HEK293 (cell line): Measurements from ENCODE around the gene C16orf46.

Source experiments
- CTCF ChIA-PET: fragments of 350-600 bp; formaldehyde crosslinking; extraction: SDS; loops from one replicate; lab custom pipeline; 2021; ENCODE audit warnings: antibody characterized with exemption; lab: Yijun Ruan, JAX
- POLR2A ChIA-PET: fragments of 300-600 bp; formaldehyde crosslinking; extraction: SDS; loops from one replicate; lab custom pipeline; 2020; ENCODE audit warnings: antibody characterized with exemption, inconsistent platforms; lab: Yijun Ruan, JAX
- H3K27ac ChIP-seq: fragments of 200-500 bp; sonication (Bioruptor generic); 2 replicates; pipeline ENCODE4 v1.5.1; 2014; ENCODE audit warnings: low read depth, low read length, control low read depth, inconsistent platforms; ENCODE audit errors: extremely low read depth
- H3K36me3 ChIP-seq, 2 experiments: fragments of 200-500 bp in 1 of 2; sonication (Bioruptor generic) in 1 of 2; 1 replicate in 1 of 2; 2 replicates in 1 of 2; pipeline ENCODE4 v1.5.1; 2014 to 2017; ENCODE audit warnings: inconsistent platforms in 2 of 2, low read length in 2 of 2; ENCODE audit not compliant: control insufficient read depth in 2 of 2, insufficient read depth in 1 of 2
- H3K4me1 ChIP-seq: fragments of 200-500 bp; sonication (Bioruptor generic); 2 replicates; pipeline ENCODE4 v1.5.1; 2014; ENCODE audit warnings: mild to moderate bottlenecking, low read length, inconsistent platforms; ENCODE audit not compliant: control insufficient read depth, insufficient read depth
- H3K4me3 ChIP-seq: 2 replicates; pipeline ENCODE4 v1.5.1; 2011; ENCODE audit warnings: low read depth, mild to moderate bottlenecking, control low read depth, low read length, moderate library complexity
- H3K9me3 ChIP-seq: fragments of 200-500 bp; sonication (Bioruptor generic); 2 replicates; pipeline ENCODE4 v1.5.1; 2014; ENCODE audit warnings: low read depth, low read length, inconsistent platforms; ENCODE audit not compliant: control insufficient read depth, insufficient read depth
- HOXC10 ChIP-seq: sonication (generic); formaldehyde crosslinking; IDR thresholded peaks from 2 replicates; pipeline ENCODE4 v1.8.1; 2023; ENCODE audit warnings: mild to moderate bottlenecking, missing genetic modification reagents
- HOXD13 ChIP-seq: sonication (generic); formaldehyde crosslinking; IDR thresholded peaks from 2 replicates; pipeline ENCODE4 v1.8.0; 2022; ENCODE audit warnings: missing genetic modification reagents, borderline replicate concordance
- MYNN ChIP-seq: fragments of 450-650 bp; formaldehyde crosslinking; IDR thresholded peaks from 2 replicates; pipeline ENCODE4 v1.5.1; 2016; ENCODE audit warnings: missing biosample characterization, missing genetic modification characterization, borderline replicate concordance
- SCRT2 ChIP-seq: fragments of 450-650 bp; formaldehyde crosslinking; IDR thresholded peaks from 2 replicates; pipeline ENCODE4 v1.5.1; 2016; ENCODE audit warnings: missing biosample characterization, missing genetic modification characterization
- ZBTB17 ChIP-seq: fragments of 450-650 bp; formaldehyde crosslinking; IDR thresholded peaks from 2 replicates; pipeline ENCODE4 v1.5.1; 2016; ENCODE audit warnings: missing biosample characterization, missing genetic modification characterization
- ZEB2 ChIP-seq: fragments of 450-650 bp; formaldehyde crosslinking; IDR thresholded peaks from 2 replicates; pipeline ENCODE4 v1.5.1; 2016; ENCODE audit warnings: missing biosample characterization, missing genetic modification characterization
- ZNF132 ChIP-seq: fragments of 450-650 bp; formaldehyde crosslinking; IDR thresholded peaks from 2 replicates; pipeline ENCODE4 v1.5.1; 2017; ENCODE audit warnings: missing biosample characterization, missing genetic modification characterization, borderline replicate concordance
- ZNF169 ChIP-seq: fragments of 450-650 bp; formaldehyde crosslinking; IDR thresholded peaks from 2 replicates; pipeline ENCODE4 v1.5.1; 2016; ENCODE audit warnings: missing biosample characterization, missing genetic modification characterization
- ZNF248 ChIP-seq: fragments of 450-650 bp; formaldehyde crosslinking; IDR thresholded peaks from 2 replicates; pipeline ENCODE4 v1.5.1; 2017; ENCODE audit warnings: missing biosample characterization, missing genetic modification characterization
- ZNF292 ChIP-seq: fragments of 450-650 bp; formaldehyde crosslinking; IDR thresholded peaks from 2 replicates; pipeline ENCODE4 v1.5.1; 2016; ENCODE audit warnings: low read depth, missing biosample characterization, missing genetic modification characterization, borderline replicate concordance
- ZNF311 ChIP-seq: fragments of 450-650 bp; formaldehyde crosslinking; IDR thresholded peaks from 2 replicates; pipeline ENCODE4 v1.5.1; 2017; ENCODE audit warnings: missing biosample characterization, missing genetic modification characterization, borderline replicate concordance
- ZNF324 ChIP-seq: fragments of 450-650 bp; formaldehyde crosslinking; IDR thresholded peaks from 2 replicates; pipeline ENCODE4 v1.5.1; 2016; ENCODE audit warnings: missing biosample characterization, missing genetic modification characterization
- ZNF335 ChIP-seq: fragments of 450-650 bp; formaldehyde crosslinking; conservative IDR thresholded peaks from 2 replicates; pipeline ENCODE4 v1.5.1; 2016; ENCODE audit warnings: missing biosample characterization, missing genetic modification characterization
- ZNF394 ChIP-seq: fragments of 450-650 bp; formaldehyde crosslinking; IDR thresholded peaks from 2 replicates; pipeline ENCODE4 v1.5.1; 2016; ENCODE audit warnings: missing biosample characterization, missing genetic modification characterization, mild to moderate bottlenecking, moderate library complexity, borderline replicate concordance
- ZNF544 ChIP-seq: fragments of 450-650 bp; formaldehyde crosslinking; IDR thresholded peaks from 2 replicates; pipeline ENCODE4 v1.5.0; 2017; ENCODE audit warnings: missing biosample characterization, missing genetic modification characterization
- ZNF558 ChIP-seq: fragments of 450-650 bp; formaldehyde crosslinking; IDR thresholded peaks from 2 replicates; pipeline ENCODE4 v1.5.1; 2016; ENCODE audit warnings: missing biosample characterization, missing genetic modification characterization
- ZNF560 ChIP-seq: fragments of 450-650 bp; formaldehyde crosslinking; IDR thresholded peaks from 2 replicates; pipeline ENCODE4 v1.5.1; 2017; ENCODE audit warnings: missing biosample characterization, missing genetic modification characterization, borderline replicate concordance
- ZNF596 ChIP-seq: fragments of 450-650 bp; IDR thresholded peaks from 2 replicates; pipeline ENCODE4 v1.5.0; 2018; ENCODE audit warnings: missing biosample characterization, mild to moderate bottlenecking, missing genetic modification characterization, moderate library complexity
- ZNF621 ChIP-seq: fragments of 450-650 bp; formaldehyde crosslinking; IDR thresholded peaks from 2 replicates; pipeline ENCODE4 v1.5.1; 2017; ENCODE audit warnings: missing biosample characterization, missing genetic modification characterization
- ZNF629 ChIP-seq: fragments of 450-650 bp; formaldehyde crosslinking; IDR thresholded peaks from 2 replicates; pipeline ENCODE4 v1.5.1; 2017; ENCODE audit warnings: missing biosample characterization, missing genetic modification characterization
- ZNF785 ChIP-seq: fragments of 450-650 bp; formaldehyde crosslinking; IDR thresholded peaks from 2 replicates; pipeline ENCODE4 v1.5.1; 2016; ENCODE audit warnings: missing biosample characterization, missing genetic modification characterization
- ZNF791 ChIP-seq: fragments of 450-650 bp; formaldehyde crosslinking; IDR thresholded peaks from 2 replicates; pipeline ENCODE4 v1.5.1; 2016; ENCODE audit warnings: missing biosample characterization, missing genetic modification characterization
- ZNF830 ChIP-seq: fragments of 450-650 bp; IDR thresholded peaks from 2 replicates; pipeline ENCODE4 v1.5.0; 2018; ENCODE audit warnings: missing biosample characterization, missing genetic modification characterization, low read depth, mild to moderate bottlenecking, moderate library complexity
- ZNF837 ChIP-seq: fragments of 450-650 bp; formaldehyde crosslinking; IDR thresholded peaks from 2 replicates; pipeline ENCODE4 v1.5.1; 2016; ENCODE audit warnings: missing biosample characterization, missing genetic modification characterization
- TF ChIP-seq, protein P1 (sequence below): fragments of 450-650 bp; formaldehyde crosslinking; IDR thresholded peaks from 2 replicates; pipeline ENCODE4 v1.5.1; 2016; ENCODE audit warnings: missing biosample characterization, missing genetic modification characterization
- TF ChIP-seq, protein P2 (sequence below): fragments of 450-650 bp; formaldehyde crosslinking; IDR thresholded peaks from 2 replicates; pipeline ENCODE4 v1.5.1; 2017; ENCODE audit warnings: missing biosample characterization, mild to moderate bottlenecking, missing genetic modification characterization, moderate library complexity
- TF ChIP-seq, protein P3 (sequence below): fragments of 450-650 bp; formaldehyde crosslinking; IDR thresholded peaks from 2 replicates; pipeline ENCODE4 v1.5.1; 2016; ENCODE audit warnings: missing biosample characterization, missing genetic modification characterization, borderline replicate concordance

The C16orf46 gene

DNA sequence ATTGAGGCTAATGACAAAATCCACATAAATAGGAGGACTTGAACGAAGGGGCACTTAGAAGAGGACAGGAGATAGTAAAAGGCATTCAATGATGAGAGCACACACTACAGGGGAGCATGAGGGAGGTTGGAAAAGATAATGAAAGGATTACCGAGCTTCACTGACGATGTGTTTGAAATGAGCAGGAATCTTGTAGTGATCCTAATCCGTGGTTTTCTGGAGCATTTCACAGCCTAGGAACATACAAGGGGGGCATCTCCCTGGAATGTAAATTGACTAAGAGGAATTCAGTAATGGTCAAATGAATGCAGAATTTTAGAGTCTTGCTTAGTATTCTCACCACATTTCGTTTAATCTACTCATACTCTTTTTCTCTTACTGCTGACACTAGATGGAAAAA, 36.2 kb downstream of the C16orf46 start:
- peaks cover 8 to 80% of the 10 kb centered on the region in 2 experiments for H3K36me3 ChIP-seq
- H3K4me1 ChIP-seq, result peaks cover 3% of the 10 kb centered on the region; the same call in 1 of the 2 replicates
- H3K9me3 ChIP-seq, result no peaks in the 10 kb centered on the region
- H3K4me3 ChIP-seq, result no peak overlapping the region
- POLR2A ChIA-PET, result no interaction called here
- TF ChIP-seq, protein P1, sequence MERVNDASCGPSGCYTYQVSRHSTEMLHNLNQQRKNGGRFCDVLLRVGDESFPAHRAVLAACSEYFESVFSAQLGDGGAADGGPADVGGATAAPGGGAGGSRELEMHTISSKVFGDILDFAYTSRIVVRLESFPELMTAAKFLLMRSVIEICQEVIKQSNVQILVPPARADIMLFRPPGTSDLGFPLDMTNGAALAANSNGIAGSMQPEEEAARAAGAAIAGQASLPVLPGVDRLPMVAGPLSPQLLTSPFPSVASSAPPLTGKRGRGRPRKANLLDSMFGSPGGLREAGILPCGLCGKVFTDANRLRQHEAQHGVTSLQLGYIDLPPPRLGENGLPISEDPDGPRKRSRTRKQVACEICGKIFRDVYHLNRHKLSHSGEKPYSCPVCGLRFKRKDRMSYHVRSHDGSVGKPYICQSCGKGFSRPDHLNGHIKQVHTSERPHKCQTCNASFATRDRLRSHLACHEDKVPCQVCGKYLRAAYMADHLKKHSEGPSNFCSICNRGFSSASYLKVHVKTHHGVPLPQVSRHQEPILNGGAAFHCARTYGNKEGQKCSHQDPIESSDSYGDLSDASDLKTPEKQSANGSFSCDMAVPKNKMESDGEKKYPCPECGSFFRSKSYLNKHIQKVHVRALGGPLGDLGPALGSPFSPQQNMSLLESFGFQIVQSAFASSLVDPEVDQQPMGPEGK (tag by site-specific recombination), result no peak
- TF ChIP-seq HOXC10 (CRISPR knock-in tag) (no peak), ZEB2 (no peak), ZBTB17 (no peak), ZNF837 (tag by site-specific recombination) (no peak), ZNF169 (tag by site-specific recombination) (no peak), HOXD13 (CRISPR knock-in tag) (no peak), ZNF394 (tag by site-specific recombination) (no peak), ZNF621 (tag by site-specific recombination) (no peak), ZNF629 (tag by site-specific recombination) (no peak), ZNF560 (tag by site-specific recombination) (no peak), ZNF311 (tag by site-specific recombination) (no peak), ZNF324 (tag by site-specific recombination) (no peak), ZNF558 (tag by site-specific recombination) (no peak), ZNF544 (tag by site-specific recombination) (no peak), ZNF791 (tag by site-specific recombination) (no peak), ZNF292 (tag by site-specific recombination) (no peak)
- TF ChIP-seq, protein P2, sequence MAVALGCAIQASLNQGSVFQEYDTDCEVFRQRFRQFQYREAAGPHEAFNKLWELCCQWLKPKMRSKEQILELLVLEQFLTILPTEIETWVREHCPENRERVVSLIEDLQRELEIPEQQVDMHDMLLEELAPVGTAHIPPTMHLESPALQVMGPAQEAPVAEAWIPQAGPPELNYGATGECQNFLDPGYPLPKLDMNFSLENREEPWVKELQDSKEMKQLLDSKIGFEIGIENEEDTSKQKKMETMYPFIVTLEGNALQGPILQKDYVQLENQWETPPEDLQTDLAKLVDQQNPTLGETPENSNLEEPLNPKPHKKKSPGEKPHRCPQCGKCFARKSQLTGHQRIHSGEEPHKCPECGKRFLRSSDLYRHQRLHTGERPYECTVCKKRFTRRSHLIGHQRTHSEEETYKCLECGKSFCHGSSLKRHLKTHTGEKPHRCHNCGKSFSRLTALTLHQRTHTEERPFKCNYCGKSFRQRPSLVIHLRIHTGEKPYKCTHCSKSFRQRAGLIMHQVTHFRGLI, result no peak
- TF ChIP-seq, all 188 proteins: peak for 0
- CTCF ChIA-PET, result no interaction called here
- no peak overlapping the region for H3K27ac ChIP-seq

DNA sequence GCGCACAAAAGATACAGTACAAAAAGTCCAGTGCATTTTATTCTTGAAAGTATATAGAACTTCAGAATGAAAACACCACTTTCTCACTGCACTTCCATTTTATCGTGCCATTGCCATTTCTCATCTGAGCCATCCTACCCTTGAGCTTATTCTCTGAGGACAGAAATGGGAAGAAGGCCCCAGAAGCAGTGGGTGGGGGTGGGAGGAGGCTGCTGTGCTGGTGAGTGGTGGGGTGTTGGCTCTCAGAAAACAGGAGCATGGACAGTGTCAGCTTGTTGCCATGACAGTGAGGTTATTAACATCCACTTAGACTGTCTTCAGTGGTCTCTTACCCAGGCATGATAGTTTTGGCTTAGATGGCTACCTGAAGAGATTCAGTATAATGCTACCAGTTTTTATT, 36.9 kb downstream of the C16orf46 start:
- H3K4me1 ChIP-seq, result peaks cover 3% of the 10 kb centered on the region; the same call in 1 of the 2 replicates
- H3K9me3 ChIP-seq, result no peaks in the 10 kb centered on the region
- H3K4me3 ChIP-seq, result no peak overlapping the region
- CTCF ChIA-PET, result no interaction called here
- H3K27ac ChIP-seq, result no peak overlapping the region
- POLR2A ChIA-PET, result interaction anchor here (0.8 kb wide), 1 partner anchor 33 kb away, joined by 3 read pairs; the partner anchor contains the start of genes CENPN and CMC2
- peaks cover 8 to 73% of the 10 kb centered on the region in 2 experiments for H3K36me3 ChIP-seq
- no peak for TF ChIP-seq ZNF248 (tag by site-specific recombination)
- TF ChIP-seq ZNF560 (tag by site-specific recombination), result no peak
- no peak for TF ChIP-seq ZNF335 (tag by site-specific recombination)
- TF ChIP-seq, protein P3, sequence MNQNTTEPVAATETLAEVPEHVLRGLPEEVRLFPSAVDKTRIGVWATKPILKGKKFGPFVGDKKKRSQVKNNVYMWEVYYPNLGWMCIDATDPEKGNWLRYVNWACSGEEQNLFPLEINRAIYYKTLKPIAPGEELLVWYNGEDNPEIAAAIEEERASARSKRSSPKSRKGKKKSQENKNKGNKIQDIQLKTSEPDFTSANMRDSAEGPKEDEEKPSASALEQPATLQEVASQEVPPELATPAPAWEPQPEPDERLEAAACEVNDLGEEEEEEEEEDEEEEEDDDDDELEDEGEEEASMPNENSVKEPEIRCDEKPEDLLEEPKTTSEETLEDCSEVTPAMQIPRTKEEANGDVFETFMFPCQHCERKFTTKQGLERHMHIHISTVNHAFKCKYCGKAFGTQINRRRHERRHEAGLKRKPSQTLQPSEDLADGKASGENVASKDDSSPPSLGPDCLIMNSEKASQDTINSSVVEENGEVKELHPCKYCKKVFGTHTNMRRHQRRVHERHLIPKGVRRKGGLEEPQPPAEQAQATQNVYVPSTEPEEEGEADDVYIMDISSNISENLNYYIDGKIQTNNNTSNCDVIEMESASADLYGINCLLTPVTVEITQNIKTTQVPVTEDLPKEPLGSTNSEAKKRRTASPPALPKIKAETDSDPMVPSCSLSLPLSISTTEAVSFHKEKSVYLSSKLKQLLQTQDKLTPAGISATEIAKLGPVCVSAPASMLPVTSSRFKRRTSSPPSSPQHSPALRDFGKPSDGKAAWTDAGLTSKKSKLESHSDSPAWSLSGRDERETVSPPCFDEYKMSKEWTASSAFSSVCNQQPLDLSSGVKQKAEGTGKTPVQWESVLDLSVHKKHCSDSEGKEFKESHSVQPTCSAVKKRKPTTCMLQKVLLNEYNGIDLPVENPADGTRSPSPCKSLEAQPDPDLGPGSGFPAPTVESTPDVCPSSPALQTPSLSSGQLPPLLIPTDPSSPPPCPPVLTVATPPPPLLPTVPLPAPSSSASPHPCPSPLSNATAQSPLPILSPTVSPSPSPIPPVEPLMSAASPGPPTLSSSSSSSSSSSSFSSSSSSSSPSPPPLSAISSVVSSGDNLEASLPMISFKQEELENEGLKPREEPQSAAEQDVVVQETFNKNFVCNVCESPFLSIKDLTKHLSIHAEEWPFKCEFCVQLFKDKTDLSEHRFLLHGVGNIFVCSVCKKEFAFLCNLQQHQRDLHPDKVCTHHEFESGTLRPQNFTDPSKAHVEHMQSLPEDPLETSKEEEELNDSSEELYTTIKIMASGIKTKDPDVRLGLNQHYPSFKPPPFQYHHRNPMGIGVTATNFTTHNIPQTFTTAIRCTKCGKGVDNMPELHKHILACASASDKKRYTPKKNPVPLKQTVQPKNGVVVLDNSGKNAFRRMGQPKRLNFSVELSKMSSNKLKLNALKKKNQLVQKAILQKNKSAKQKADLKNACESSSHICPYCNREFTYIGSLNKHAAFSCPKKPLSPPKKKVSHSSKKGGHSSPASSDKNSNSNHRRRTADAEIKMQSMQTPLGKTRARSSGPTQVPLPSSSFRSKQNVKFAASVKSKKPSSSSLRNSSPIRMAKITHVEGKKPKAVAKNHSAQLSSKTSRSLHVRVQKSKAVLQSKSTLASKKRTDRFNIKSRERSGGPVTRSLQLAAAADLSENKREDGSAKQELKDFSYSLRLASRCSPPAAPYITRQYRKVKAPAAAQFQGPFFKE (tag by site-specific recombination), result no peak
- no peak for TF ChIP-seq SCRT2 (tag by site-specific recombination)
- no peak for TF ChIP-seq MYNN (tag by site-specific recombination)
- no peak for TF ChIP-seq ZNF596 (tag by site-specific recombination)
- no peak for TF ChIP-seq ZNF132 (tag by site-specific recombination)
- no peak for TF ChIP-seq ZNF785 (tag by site-specific recombination)
- no peak for TF ChIP-seq ZNF830 (tag by site-specific recombination)
